ENCODE results near the gene GALNS. TPM values are rescaled to one million over a fixed set of nuclear protein-coding genes. Genes with fewer than 3 reads are reported as not detected.

GALNS gene
- total and polyA plus RNA-seq, 4 donors = 9.3 to 44.1 (median 28.9) TPM

DNA sequence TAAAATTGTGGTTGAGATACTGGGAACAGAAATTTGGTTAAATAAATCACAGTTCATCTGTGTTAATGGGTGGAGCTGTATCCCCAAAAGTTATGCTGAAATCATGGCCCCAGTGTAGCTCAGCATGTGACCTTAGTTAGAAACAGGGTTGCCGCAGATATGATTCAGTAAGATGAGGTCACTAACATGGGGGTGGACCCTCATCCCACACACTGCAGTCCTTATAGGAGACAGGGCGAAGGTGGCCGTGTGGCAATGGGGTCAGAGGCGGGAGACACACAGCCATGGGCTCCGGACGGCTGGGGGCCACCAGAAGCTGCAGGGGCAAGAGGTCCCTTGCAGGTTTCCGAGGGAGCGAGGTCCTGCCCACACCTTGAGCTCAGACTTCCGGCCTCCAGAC lies 10.7 kb downstream of the GALNS start:
- Histone ChIP-seq H3K27ac (ENCODE audit: low read depth in 1 of 2, low read length in 2 of 2) (no peak overlapping the region), H3K36me3 (ENCODE audit: control insufficient read depth in 1 of 2, insufficient read depth in 2 of 2, low read length in 1 of 2) (no peaks in the 10 kb centered on the region), H3K27me3 (ENCODE audit: control insufficient read depth in 1 of 2, insufficient read depth in 2 of 2, low read length in 1 of 2) (no peaks in the 10 kb centered on the region), H3K4me3 (ENCODE audit: low read length in 2 of 2) (no peak overlapping the region), H3K9me3 (ENCODE audit: control insufficient read depth, low read length) (no peaks in the 10 kb centered on the region), H3K4me1 (ENCODE audit: control insufficient read depth in 1 of 2, insufficient read depth in 2 of 2, low read length in 2 of 2) (no peaks in the 10 kb centered on the region)
- intact Hi-C loops (cut with DNase I) = no loop called here
- WGBS, 2 donors = 96 to 98% methylated on average over 9 of the region's 9 CpGs
- DNase-seq = no peak
- no peak for ATAC-seq (ENCODE audit: low FRiP score)

DNA sequence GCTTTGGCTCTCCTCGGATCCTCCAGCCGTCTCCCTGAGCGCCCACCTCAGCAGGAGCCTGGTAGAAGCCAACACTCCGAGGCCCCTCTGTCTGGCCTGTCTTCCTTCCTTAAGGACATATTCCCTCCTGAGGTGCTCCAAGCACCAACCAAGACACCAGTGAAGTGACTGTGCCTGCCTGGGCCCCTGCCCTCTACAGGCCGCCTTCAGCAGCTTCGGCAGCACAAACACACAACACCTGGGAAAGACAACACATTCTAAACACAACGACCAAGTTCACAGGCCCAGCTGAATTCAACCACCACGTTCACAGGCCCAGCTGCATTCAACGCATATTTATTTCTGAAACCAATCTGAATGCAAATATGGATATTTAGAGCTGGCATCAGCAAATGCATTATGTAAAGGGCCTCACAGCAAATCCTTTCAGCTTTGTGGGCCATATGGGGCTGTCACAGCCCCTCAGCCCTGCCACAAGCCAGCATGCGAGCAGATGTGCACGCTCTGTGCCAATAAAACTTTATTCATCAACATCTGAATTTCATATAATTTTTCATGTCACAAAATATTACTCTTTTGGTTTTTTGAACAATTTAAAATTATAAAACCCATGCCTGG lies 12.2 kb downstream of the GALNS start:
- WGBS, 2 donors = 65 to 66% methylated on average over 11 of the region's 11 CpGs
- Histone ChIP-seq H3K36me3 (ENCODE audit: control insufficient read depth in 1 of 2, insufficient read depth in 2 of 2, low read length in 1 of 2) (peaks cover 0 to 2% of the 10 kb centered on the region in 2 donors), H3K4me1 (ENCODE audit: control insufficient read depth in 1 of 2, insufficient read depth in 2 of 2, low read length in 2 of 2) (no peaks in the 10 kb centered on the region), H3K4me3 (ENCODE audit: low read length in 2 of 2) (no peak overlapping the region), H3K9me3 (ENCODE audit: control insufficient read depth, low read length) (no peaks in the 10 kb centered on the region), H3K27me3 (ENCODE audit: control insufficient read depth in 1 of 2, insufficient read depth in 2 of 2, low read length in 1 of 2) (no peaks in the 10 kb centered on the region), H3K27ac (ENCODE audit: low read depth in 1 of 2, low read length in 2 of 2) (no peak overlapping the region)
- intact Hi-C loops (cut with DNase I) = no loop called here
- ATAC-seq (ENCODE audit: low FRiP score) (no peak), DNase-seq (no peak)

DNA sequence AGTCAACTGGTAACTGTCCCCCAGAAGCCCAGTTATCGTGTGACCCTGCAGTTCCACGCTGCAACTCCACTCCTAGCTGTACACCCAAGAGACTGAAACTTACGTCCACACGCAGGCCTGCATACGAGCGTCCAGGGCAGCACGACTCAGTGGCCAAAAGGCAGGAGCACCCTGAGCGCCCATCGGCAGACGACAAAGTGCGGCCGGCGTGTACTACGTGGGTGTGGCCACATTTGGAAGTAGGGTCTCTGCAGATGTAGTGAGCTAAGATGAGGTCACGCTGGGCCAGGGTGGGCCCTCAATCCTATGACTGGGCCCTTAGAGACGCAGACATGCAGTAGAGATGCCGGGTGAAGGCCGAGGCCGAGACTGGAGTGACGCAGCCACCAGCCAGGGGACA lies 13.5 kb downstream of the GALNS start:
- H3K36me3 ChIP-seq (ENCODE audit: control insufficient read depth in 1 of 2, insufficient read depth in 2 of 2, low read length in 1 of 2) = peaks cover 0 to 2% of the 10 kb centered on the region in 2 donors
- intact Hi-C loops (cut with DNase I) = no loop called here
- WGBS, 2 donors = 94 to 96% methylated on average over 20 of the region's 20 CpGs
- no peaks in the 10 kb centered on the region for H3K27me3 ChIP-seq (ENCODE audit: control insufficient read depth in 1 of 2, insufficient read depth in 2 of 2, low read length in 1 of 2)
- no peak overlapping the region for H3K4me3 ChIP-seq (ENCODE audit: low read length in 2 of 2)
- H3K27ac ChIP-seq (ENCODE audit: low read depth in 1 of 2, low read length in 2 of 2) = no peak overlapping the region
- H3K9me3 ChIP-seq (ENCODE audit: control insufficient read depth, low read length) = no peaks in the 10 kb centered on the region
- no peaks in the 10 kb centered on the region for H3K4me1 ChIP-seq (ENCODE audit: control insufficient read depth in 1 of 2, insufficient read depth in 2 of 2, low read length in 2 of 2)
- no peak for DNase-seq
- ATAC-seq (ENCODE audit: low FRiP score) = no peak

GRCh38 chr16:88842806-88843205 lies 13.9 kb downstream of the GALNS start:
- 93 to 94% methylated on average over 25 of the region's 25 CpGs for WGBS, 2 donors
- Histone ChIP-seq H3K36me3 (ENCODE audit: control insufficient read depth in 1 of 2, insufficient read depth in 2 of 2, low read length in 1 of 2) (peaks cover 0 to 2% of the 10 kb centered on the region in 2 donors), H3K4me1 (ENCODE audit: control insufficient read depth in 1 of 2, insufficient read depth in 2 of 2, low read length in 2 of 2) (no peaks in the 10 kb centered on the region), H3K27me3 (ENCODE audit: control insufficient read depth in 1 of 2, insufficient read depth in 2 of 2, low read length in 1 of 2) (no peaks in the 10 kb centered on the region), H3K27ac (ENCODE audit: low read depth in 1 of 2, low read length in 2 of 2) (no peak overlapping the region), H3K9me3 (ENCODE audit: control insufficient read depth, low read length) (no peaks in the 10 kb centered on the region), H3K4me3 (ENCODE audit: low read length in 2 of 2) (no peak overlapping the region)
- DNase-seq = no peak
- intact Hi-C loops (cut with DNase I) = no loop called here
- no peak for ATAC-seq (ENCODE audit: low FRiP score)

DNA sequence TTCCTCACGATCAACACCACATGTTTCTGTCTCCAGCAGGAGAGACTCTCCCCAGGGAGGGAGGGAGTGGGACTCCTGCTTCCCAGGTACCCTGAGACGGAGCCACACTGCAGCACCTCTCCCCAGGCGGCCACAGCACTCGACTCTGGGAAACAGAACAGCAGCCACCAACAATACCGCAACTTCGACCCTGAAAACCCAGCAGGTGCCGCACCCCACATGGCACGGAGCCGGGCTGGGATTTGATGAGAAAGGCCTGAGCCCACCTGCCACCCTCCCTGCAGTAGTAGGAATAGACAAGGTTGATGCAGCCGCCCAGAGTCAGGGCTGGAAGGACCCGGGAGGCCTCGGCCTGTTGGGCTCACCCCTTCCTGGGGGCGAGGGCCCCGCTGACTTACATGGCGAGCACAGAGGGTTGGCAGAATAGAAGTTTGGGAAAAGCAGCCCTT lies 14.4 kb downstream of the GALNS start:
- Histone ChIP-seq H3K36me3 (ENCODE audit: control insufficient read depth in 1 of 2, insufficient read depth in 2 of 2, low read length in 1 of 2) (peaks cover 0 to 2% of the 10 kb centered on the region in 2 donors), H3K27ac (ENCODE audit: low read depth in 1 of 2, low read length in 2 of 2) (no peak overlapping the region), H3K9me3 (ENCODE audit: control insufficient read depth, low read length) (no peaks in the 10 kb centered on the region), H3K4me1 (ENCODE audit: control insufficient read depth in 1 of 2, insufficient read depth in 2 of 2, low read length in 2 of 2) (no peaks in the 10 kb centered on the region), H3K4me3 (ENCODE audit: low read length in 2 of 2) (no peak overlapping the region), H3K27me3 (ENCODE audit: control insufficient read depth in 1 of 2, insufficient read depth in 2 of 2, low read length in 1 of 2) (no peaks in the 10 kb centered on the region)
- no peak for DNase-seq
- intact Hi-C loops (cut with DNase I) = no loop called here
- 90 to 95% methylated on average over 15 of the region's 15 CpGs for WGBS, 2 donors
- no peak for ATAC-seq (ENCODE audit: low FRiP score)

DNA sequence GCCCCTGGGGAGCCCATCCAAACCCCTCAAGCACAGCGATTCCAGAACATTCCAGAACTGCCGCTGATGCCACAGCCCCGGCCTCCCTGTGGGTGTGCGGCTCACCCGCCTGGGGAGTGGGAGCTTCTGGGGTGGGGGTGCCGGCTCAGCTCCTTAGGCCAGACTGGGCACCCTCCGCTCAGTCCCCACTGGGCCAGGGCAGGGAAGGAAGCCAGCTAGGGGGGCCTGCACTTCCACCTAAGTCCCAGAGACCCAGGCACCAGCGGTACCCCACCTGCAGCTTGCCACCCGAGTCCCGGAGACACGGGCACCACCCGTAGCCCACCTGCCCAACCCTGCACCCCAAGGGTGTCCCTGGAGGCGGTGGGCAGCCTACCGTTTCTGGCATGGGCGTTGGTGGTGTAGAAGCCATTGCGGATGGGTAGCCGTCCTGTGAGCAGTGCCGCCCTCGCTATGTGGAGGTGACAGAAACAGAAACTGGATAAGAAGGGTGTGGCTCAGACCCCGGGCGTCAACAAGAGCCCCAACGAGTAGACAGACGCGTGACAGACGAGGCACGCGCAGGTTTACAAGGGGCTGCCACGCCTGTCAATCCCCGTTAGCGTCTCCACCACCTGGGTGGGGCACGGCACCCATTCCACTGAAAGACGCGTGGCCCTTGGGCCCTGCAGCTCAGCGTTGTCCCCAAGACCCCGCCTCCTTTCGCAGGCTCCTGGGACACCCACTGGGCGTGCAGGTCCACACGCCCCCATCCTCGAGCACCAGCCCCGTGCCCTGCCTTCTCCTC lies 15.0 kb downstream of the GALNS start:
- H3K4me3 ChIP-seq (ENCODE audit: low read length in 2 of 2) = no peak overlapping the region
- H3K27ac ChIP-seq (ENCODE audit: low read depth in 1 of 2, low read length in 2 of 2) = no peak overlapping the region
- H3K9me3 ChIP-seq (ENCODE audit: control insufficient read depth, low read length) = no peaks in the 10 kb centered on the region
- H3K27me3 ChIP-seq (ENCODE audit: control insufficient read depth in 1 of 2, insufficient read depth in 2 of 2, low read length in 1 of 2) = no peaks in the 10 kb centered on the region
- peaks cover 0 to 2% of the 10 kb centered on the region in 2 donors for H3K36me3 ChIP-seq (ENCODE audit: control insufficient read depth in 1 of 2, insufficient read depth in 2 of 2, low read length in 1 of 2)
- DNase-seq (no peak), ATAC-seq (ENCODE audit: low FRiP score) (no peak)
- 92 to 94% methylated on average over 40 of the region's 40 CpGs for WGBS, 2 donors
- no peaks in the 10 kb centered on the region for H3K4me1 ChIP-seq (ENCODE audit: control insufficient read depth in 1 of 2, insufficient read depth in 2 of 2, low read length in 2 of 2)
- intact Hi-C loops (cut with DNase I) = no loop called here

GRCh38 chr16:88840600-88841215 lies 16.0 kb downstream of the GALNS start:
- intact Hi-C loops (cut with DNase I) = no loop called here
- H3K9me3 ChIP-seq (ENCODE audit: control insufficient read depth, low read length) = no peaks in the 10 kb centered on the region
- ATAC-seq (ENCODE audit: low FRiP score) (peak; percentile 9), DNase-seq (no peak)
- no peak overlapping the region for H3K4me3 ChIP-seq (ENCODE audit: low read length in 2 of 2)
- no peaks in the 10 kb centered on the region for H3K4me1 ChIP-seq (ENCODE audit: control insufficient read depth in 1 of 2, insufficient read depth in 2 of 2, low read length in 2 of 2)
- H3K27ac ChIP-seq (ENCODE audit: low read depth in 1 of 2, low read length in 2 of 2) = no peak overlapping the region
- 94 to 95% methylated on average over 30 of the region's 30 CpGs for WGBS, 2 donors
- H3K36me3 ChIP-seq (ENCODE audit: control insufficient read depth in 1 of 2, insufficient read depth in 2 of 2, low read length in 1 of 2) = peaks cover 0 to 2% of the 10 kb centered on the region in 2 donors
- no peaks in the 10 kb centered on the region for H3K27me3 ChIP-seq (ENCODE audit: control insufficient read depth in 1 of 2, insufficient read depth in 2 of 2, low read length in 1 of 2)

- H3K27ac ChIP-seq (ENCODE audit: low read depth in 1 of 2, low read length in 2 of 2) = no peak overlapping the region
- H3K36me3 ChIP-seq (ENCODE audit: control insufficient read depth in 1 of 2, insufficient read depth in 2 of 2, low read length in 1 of 2) = peaks cover 0 to 2% of the 10 kb centered on the region in 2 donors
- 94% methylated on average over 22 to 24 of the region's 24 CpGs for WGBS, 2 donors
- H3K9me3 ChIP-seq (ENCODE audit: control insufficient read depth, low read length) = no peaks in the 10 kb centered on the region
- H3K27me3 ChIP-seq (ENCODE audit: control insufficient read depth in 1 of 2, insufficient read depth in 2 of 2, low read length in 1 of 2) = no peaks in the 10 kb centered on the region
- no peak for DNase-seq
- no peaks in the 10 kb centered on the region for H3K4me1 ChIP-seq (ENCODE audit: control insufficient read depth in 1 of 2, insufficient read depth in 2 of 2, low read length in 2 of 2)
- intact Hi-C loops (cut with DNase I) = no loop called here
- ATAC-seq (ENCODE audit: low FRiP score) = no peak
- H3K4me3 ChIP-seq (ENCODE audit: low read length in 2 of 2) = no peak overlapping the region
These were observed 16.8 kb downstream of the GALNS start for GRCh38 chr16:88839745-88840599.
